IMR-90 (cell line): Measurements from ENCODE around the gene PTPRN2.

ENCODE experiments used
- CTCF ChIP-seq: conservative IDR thresholded peaks from 2 replicates; pipeline ENCODE4 v1.5.1; 2012; ENCODE audit warnings: mild to moderate bottlenecking, low read depth, low read length, improper control_type of control experiment
- MAFK ChIP-seq: IDR thresholded peaks from 2 replicates; pipeline ENCODE4 v1.6.1; 2012; ENCODE audit warnings: low read depth, low read length, improper control_type of control experiment
- MXI1 ChIP-seq: IDR thresholded peaks from 2 replicates; pipeline ENCODE4 v1.6.1; 2012; ENCODE audit warnings: low read depth, mild to moderate bottlenecking, low read length, moderate library complexity, borderline replicate concordance
- POLR2A ChIP-seq: IDR thresholded peaks from 2 replicates; pipeline ENCODE4 v1.6.1; 2012; ENCODE audit warnings: mild to moderate bottlenecking, low read depth, low read length
- RCOR1 ChIP-seq: IDR thresholded peaks from 2 replicates; pipeline ENCODE4 v1.6.1; 2012; ENCODE audit warnings: mild to moderate bottlenecking, low read length, improper control_type of control experiment; ENCODE audit not compliant: insufficient replicate concordance
- USF2 ChIP-seq: fragments of 150-350 bp; IDR thresholded peaks from 2 replicates; pipeline ENCODE4 v1.6.1; 2017; ENCODE audit warnings: mild to moderate bottlenecking, antibody characterized with exemption, low read length, low read depth

- no peak for TF ChIP-seq RCOR1
- TF ChIP-seq CTCF: no peak
- no peak for TF ChIP-seq POLR2A
- TF ChIP-seq MXI1: no peak
- TF ChIP-seq MAFK: no peak
- TF ChIP-seq USF2: no peak
These were observed 593.3 kb downstream of the PTPRN2 start for GRCh38 chr7:157994319-157994718.
